Measurements from ENCODE around the gene NUDT8.

DNA sequence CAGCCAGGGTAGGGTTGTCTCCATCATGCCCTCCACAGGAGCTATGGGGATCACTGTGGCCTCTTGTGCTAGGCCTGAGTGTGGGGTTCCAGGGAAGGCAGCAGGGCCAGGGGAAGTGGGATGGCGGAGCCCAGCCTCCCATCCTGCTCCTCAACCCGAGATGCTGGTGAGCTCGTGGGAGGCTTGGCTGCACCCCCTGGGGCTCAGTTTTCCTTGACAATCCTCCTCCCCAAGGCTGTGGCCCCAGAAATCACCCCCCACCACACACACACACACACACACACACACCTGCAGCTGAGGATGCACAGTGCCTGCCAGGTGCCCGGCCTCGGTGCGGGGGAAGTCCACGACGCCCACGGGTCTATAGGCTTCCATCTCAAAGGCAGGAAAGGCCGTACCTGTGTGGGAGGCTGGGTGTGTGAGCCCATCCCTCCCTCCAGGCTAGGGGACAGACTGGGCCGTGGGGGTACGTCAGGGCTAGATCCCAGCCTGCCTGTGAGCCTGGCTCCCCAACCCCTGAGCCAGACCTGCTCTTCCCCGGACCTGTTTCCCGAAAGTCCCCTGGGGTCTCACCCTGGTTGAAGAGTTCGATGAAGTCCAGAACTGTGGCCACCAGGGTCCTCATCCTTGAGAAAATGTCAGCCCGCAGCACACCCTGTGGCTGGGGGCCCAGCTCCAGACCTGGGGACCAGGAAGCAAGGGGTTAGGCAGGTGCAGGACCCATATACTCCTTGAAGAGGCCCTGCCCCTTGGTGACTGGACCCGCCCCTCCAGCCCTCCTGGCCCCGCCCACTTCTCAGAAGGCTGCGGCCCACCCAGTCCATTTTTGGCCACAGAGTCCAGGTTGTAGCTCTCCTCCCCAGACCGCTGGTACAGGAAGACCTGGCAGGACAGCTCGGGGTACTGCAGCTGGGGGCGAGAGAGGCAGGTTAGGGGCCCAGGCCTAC is 15.0 kb upstream of the NUDT8 start:
- TF ChIP-seq, protein P1, sequence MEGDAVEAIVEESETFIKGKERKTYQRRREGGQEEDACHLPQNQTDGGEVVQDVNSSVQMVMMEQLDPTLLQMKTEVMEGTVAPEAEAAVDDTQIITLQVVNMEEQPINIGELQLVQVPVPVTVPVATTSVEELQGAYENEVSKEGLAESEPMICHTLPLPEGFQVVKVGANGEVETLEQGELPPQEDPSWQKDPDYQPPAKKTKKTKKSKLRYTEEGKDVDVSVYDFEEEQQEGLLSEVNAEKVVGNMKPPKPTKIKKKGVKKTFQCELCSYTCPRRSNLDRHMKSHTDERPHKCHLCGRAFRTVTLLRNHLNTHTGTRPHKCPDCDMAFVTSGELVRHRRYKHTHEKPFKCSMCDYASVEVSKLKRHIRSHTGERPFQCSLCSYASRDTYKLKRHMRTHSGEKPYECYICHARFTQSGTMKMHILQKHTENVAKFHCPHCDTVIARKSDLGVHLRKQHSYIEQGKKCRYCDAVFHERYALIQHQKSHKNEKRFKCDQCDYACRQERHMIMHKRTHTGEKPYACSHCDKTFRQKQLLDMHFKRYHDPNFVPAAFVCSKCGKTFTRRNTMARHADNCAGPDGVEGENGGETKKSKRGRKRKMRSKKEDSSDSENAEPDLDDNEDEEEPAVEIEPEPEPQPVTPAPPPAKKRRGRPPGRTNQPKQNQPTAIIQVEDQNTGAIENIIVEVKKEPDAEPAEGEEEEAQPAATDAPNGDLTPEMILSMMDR (conservative IDR thresholded peaks at IDR 0.05; ENCODE audit: low read depth in 2 of 2) = no peak
- TF ChIP-seq ETS1 (IDR thresholded peaks at IDR 0.05) = no peak
- TF ChIP-seq EZH2phosphoT487 (IDR thresholded peaks at IDR 0.05; ENCODE audit: unreplicated experiment) = no peak
- no peak for TF ChIP-seq EZH2 (IDR thresholded peaks at IDR 0.05; ENCODE audit: low read depth, unreplicated experiment)
- no peak for TF ChIP-seq REST (IDR thresholded peaks at IDR 0.05; ENCODE audit: unreplicated experiment)

Measured in GM23338 (cell line).